Measurements from ENCODE around the gene GAGE13. TPM values are rescaled to one million over a fixed set of nuclear protein-coding genes. Genes with fewer than 3 reads are reported as not detected.
"Not testable (repeated sequence)": the region's sequence is repeated elsewhere in the genome, so short reads cannot be mapped to it uniquely, and the experiment has no call there.

The GAGE13 gene
- total RNA-seq, 1 donor = not detected

- TF ChIP-seq CTCF (IDR thresholded peaks at IDR 0.05; ENCODE audit: insufficient read depth, low read length) = no peak
- DNase-seq (ENCODE audit: low read depth) = peak; percentile 53
- peak overlapping the region; percentile 51 for H3K4me3 ChIP-seq (ENCODE audit: low read depth, low read length)
Measured at GRCh38 chrX:49309401-49309981, 21.9 kb upstream of the GAGE13 start.

- H3K4me3 ChIP-seq (ENCODE audit: low read depth, low read length) = no peak overlapping the region
- DNase-seq (ENCODE audit: low read depth) = no peak
- no peak for TF ChIP-seq CTCF (IDR thresholded peaks at IDR 0.05; ENCODE audit: insufficient read depth, low read length)
Measured at GRCh38 chrX:49310371-49310770, 21.0 kb upstream of the GAGE13 start.

GRCh38 chrX:49312176-49312575, 19.2 kb upstream of the GAGE13 start:
- no peak for TF ChIP-seq CTCF (IDR thresholded peaks at IDR 0.05; ENCODE audit: insufficient read depth, low read length)
- no peak overlapping the region for H3K4me3 ChIP-seq (ENCODE audit: low read depth, low read length)
- no peak for DNase-seq (ENCODE audit: low read depth)

- no peak overlapping the region for H3K4me3 ChIP-seq (ENCODE audit: low read depth, low read length)
- DNase-seq (ENCODE audit: low read depth) = no peak
- TF ChIP-seq CTCF (IDR thresholded peaks at IDR 0.05; ENCODE audit: insufficient read depth, low read length) = no peak
Measured at GRCh38 chrX:49316085-49316484, 15.3 kb upstream of the GAGE13 start.

- DNase-seq (ENCODE audit: low read depth) = not testable (repeated sequence)
Measured at GRCh38 chrX:49321737-49322136, 9.6 kb upstream of the GAGE13 start, which contains the start of gene GAGE12J. Gene GAGE12J (plus strand): TSS chrX:49322037. CDS start chrX:49323194, 1,157 bp downstream.

GRCh38 chrX:49322266-49322665, 9.1 kb upstream of the GAGE13 start:
- H3K4me3 ChIP-seq (ENCODE audit: low read depth, low read length); DNase-seq (ENCODE audit: low read depth): not testable (repeated sequence)

More at GRCh38 chrX:49321737-49322136, 9.6 kb upstream of the GAGE13 start, which contains the start of gene GAGE12J:
- H3K4me3 ChIP-seq (ENCODE audit: low read depth, low read length) = not testable (repeated sequence)

- H3K4me3 ChIP-seq (ENCODE audit: low read depth, low read length); DNase-seq (ENCODE audit: low read depth): not testable (repeated sequence)
Measured at GRCh38 chrX:49323735-49324134, 7.6 kb upstream of the GAGE13 start.

- DNase-seq (ENCODE audit: low read depth); H3K4me3 ChIP-seq (ENCODE audit: low read depth, low read length): not testable (repeated sequence)
Measured at GRCh38 chrX:49330421-49330820, 961 bp upstream of the GAGE13 start.

- not testable (repeated sequence) for H3K4me3 ChIP-seq (ENCODE audit: low read depth, low read length); DNase-seq (ENCODE audit: low read depth)
Measured at GRCh38 chrX:49331841-49332240, 459 bp downstream of the GAGE13 start.

GRCh38 chrX:49341449-49341848, 10.1 kb downstream of the GAGE13 start:
- DNase-seq (ENCODE audit: low read depth); H3K4me3 ChIP-seq (ENCODE audit: low read depth, low read length): not testable (repeated sequence)

GRCh38 chrX:49344496-49345175, 13.3 kb downstream of the GAGE13 start:
- not testable (repeated sequence) for DNase-seq (ENCODE audit: low read depth); H3K4me3 ChIP-seq (ENCODE audit: low read depth, low read length)

GRCh38 chrX:49345402-49345801, 14.0 kb downstream of the GAGE13 start:
- not testable (repeated sequence) for DNase-seq (ENCODE audit: low read depth); H3K4me3 ChIP-seq (ENCODE audit: low read depth, low read length)

GRCh38 chrX:49346150-49346549, 14.8 kb downstream of the GAGE13 start:
- not testable (repeated sequence) for H3K4me3 ChIP-seq (ENCODE audit: low read depth, low read length); DNase-seq (ENCODE audit: low read depth)

Measured in fibroblast of the aortic adventitia (primary cell).